Measurements from ENCODE around the gene GABRB1. TPM values are rescaled to one million over a fixed set of nuclear protein-coding genes. Genes with fewer than 3 reads are reported as not detected.

Gene GABRB1
- total RNA-seq, 4 donors from 2014 or later: 0.24 TPM; not detected in 3

DNA sequence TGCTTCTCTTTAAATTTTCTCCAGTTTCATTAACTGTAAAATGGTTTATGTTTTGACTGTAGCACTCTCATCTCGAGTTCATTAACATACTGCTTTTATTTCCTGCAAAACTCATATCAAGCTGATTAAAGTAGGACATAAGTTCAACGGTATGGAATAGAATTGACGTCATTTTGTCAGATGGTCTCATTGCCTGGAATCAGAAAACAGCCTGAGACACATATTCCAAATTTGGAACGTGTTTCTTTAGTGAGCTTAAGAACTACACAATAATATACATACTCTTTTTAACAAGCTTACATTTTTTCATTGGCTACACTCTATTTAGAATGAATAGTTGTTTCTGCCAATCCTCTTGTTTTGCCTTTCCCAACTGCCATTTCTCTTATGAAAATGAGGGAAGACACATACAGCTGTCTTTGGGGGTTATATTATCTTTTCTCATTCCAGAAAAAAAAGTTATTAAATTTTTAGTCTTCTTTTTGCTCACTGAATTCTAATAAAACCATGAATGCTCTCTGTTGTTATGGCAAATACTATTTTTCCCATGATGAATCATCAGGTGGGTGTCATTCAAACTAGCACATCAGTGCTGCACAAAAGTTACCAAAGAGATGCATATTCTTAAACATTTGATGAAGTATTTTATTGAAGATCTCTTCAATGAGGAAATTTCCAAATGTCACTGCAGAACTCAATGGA lies 162.8 kb downstream of the GABRB1 start:
- H3K36me3 ChIP-seq: no peaks in the 10 kb centered on the region

DNA sequence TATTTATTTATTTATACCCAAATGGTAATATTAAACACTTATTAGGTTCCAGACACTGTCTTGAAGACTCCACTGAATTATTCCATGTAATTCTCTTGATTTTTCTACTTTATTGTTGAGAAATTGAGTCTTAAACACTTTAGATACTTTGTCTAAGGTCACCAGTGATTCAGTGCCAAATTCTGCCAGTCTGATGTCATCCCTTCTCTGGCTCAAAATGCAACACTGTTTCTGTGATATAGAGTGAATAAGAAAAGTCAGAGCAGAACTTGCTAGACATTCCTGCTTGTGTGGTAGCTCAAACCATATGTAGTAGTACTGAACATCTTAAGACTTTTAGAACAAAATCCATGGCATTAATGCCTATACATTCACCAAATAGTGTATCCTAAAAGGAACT lies 164.3 kb downstream of the GABRB1 start:
- TF ChIP-seq, protein P1, sequence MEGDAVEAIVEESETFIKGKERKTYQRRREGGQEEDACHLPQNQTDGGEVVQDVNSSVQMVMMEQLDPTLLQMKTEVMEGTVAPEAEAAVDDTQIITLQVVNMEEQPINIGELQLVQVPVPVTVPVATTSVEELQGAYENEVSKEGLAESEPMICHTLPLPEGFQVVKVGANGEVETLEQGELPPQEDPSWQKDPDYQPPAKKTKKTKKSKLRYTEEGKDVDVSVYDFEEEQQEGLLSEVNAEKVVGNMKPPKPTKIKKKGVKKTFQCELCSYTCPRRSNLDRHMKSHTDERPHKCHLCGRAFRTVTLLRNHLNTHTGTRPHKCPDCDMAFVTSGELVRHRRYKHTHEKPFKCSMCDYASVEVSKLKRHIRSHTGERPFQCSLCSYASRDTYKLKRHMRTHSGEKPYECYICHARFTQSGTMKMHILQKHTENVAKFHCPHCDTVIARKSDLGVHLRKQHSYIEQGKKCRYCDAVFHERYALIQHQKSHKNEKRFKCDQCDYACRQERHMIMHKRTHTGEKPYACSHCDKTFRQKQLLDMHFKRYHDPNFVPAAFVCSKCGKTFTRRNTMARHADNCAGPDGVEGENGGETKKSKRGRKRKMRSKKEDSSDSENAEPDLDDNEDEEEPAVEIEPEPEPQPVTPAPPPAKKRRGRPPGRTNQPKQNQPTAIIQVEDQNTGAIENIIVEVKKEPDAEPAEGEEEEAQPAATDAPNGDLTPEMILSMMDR (IDR thresholded peaks at IDR 0.05): no peak
- TF ChIP-seq POLR2A (IDR thresholded peaks at IDR 0.05): no peak
- Histone ChIP-seq H3K27me3 (no peaks in the 10 kb centered on the region), H3K4me1 (no peaks in the 10 kb centered on the region), H3K36me3 (no peaks in the 10 kb centered on the region), H3K27ac (no peak overlapping the region), H3K9me3 (no peaks in the 10 kb centered on the region), H3K4me3 (replicated peaks in 1 of 3) (no peak overlapping the region)
- intact Hi-C loops (cut with DNase I): no loop called here
- DNase-seq: no peak

More for the DNA sequence above, 162.8 kb downstream of the GABRB1 start:
- TF ChIP-seq, protein P1 (IDR thresholded peaks at IDR 0.05): no peak
- no peak for TF ChIP-seq POLR2A (IDR thresholded peaks at IDR 0.05)
- Histone ChIP-seq H3K27ac (no peak overlapping the region), H3K27me3 (no peaks in the 10 kb centered on the region), H3K4me3 (replicated peaks in 1 of 3) (no peak overlapping the region), H3K9me3 (no peaks in the 10 kb centered on the region), H3K4me1 (no peaks in the 10 kb centered on the region)
- no peak for DNase-seq
- intact Hi-C loops (cut with DNase I): no loop called here
- 66 to 68% methylated on average over 4 of the region's 4 CpGs for WGBS, 2 donors

DNA sequence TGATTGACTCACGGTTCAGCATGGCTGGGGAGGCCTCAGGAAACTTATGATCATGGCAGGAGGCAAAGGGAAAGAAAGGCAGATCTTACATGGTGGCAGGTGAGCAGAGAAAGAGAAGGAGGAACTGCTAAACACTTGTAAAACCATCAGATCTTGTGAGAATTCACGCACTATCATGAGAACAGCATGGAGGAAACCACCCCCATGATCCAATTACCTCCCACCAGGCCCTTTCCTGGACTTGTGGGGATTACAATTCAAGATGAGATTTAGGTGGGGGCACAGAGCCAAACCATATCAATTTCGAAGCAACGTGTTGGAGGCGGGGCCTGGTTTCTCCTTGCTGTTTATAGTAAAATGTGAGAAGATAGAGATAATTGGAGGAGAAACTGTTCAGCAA lies 167.4 kb downstream of the GABRB1 start:
- Histone ChIP-seq H3K4me3 (replicated peaks in 1 of 3) (no peak overlapping the region), H3K27me3 (no peaks in the 10 kb centered on the region), H3K4me1 (no peaks in the 10 kb centered on the region), H3K9me3 (no peaks in the 10 kb centered on the region), H3K27ac (no peak overlapping the region), H3K36me3 (no peaks in the 10 kb centered on the region)
- DNase-seq: no peak
- intact Hi-C loops (cut with DNase I): no loop called here
- WGBS, 2 donors: 57 to 62% methylated on average over 5 of the region's 5 CpGs
- TF ChIP-seq, protein P1 (IDR thresholded peaks at IDR 0.05): no peak
- no peak for TF ChIP-seq POLR2A (IDR thresholded peaks at IDR 0.05)

DNA sequence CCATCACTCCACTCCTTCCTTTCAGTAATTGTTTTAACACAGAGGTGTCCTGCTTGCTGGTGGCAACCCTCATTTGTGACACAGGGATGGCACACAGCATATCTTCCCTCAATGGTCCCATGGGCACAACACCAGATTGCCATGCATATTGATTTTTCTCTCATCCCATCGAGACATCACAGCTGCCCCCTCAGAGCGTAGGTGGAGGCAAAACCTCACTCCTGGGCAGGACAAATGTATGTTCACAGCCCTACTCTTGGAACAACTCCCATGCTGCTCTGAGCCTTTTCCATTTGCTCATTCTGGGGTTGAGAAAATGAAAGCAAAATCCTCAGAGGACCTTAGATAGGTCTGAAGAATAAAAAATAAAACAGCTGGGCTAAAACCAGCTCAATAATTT lies 172.2 kb downstream of the GABRB1 start:
- no peak for DNase-seq
- H3K27ac ChIP-seq: no peak overlapping the region
- no peaks in the 10 kb centered on the region for H3K9me3 ChIP-seq
- intact Hi-C loops (cut with DNase I): no loop called here
- no peaks in the 10 kb centered on the region for H3K27me3 ChIP-seq
- no peaks in the 10 kb centered on the region for H3K36me3 ChIP-seq
- no peak for TF ChIP-seq POLR2A (IDR thresholded peaks at IDR 0.05)
- TF ChIP-seq, protein P1 (IDR thresholded peaks at IDR 0.05): no peak
- 85 to 92% methylated on average over 2 of the region's 2 CpGs for WGBS, 2 donors
- no peak overlapping the region for H3K4me3 ChIP-seq (replicated peaks in 1 of 3)
- H3K4me1 ChIP-seq: no peaks in the 10 kb centered on the region

DNA sequence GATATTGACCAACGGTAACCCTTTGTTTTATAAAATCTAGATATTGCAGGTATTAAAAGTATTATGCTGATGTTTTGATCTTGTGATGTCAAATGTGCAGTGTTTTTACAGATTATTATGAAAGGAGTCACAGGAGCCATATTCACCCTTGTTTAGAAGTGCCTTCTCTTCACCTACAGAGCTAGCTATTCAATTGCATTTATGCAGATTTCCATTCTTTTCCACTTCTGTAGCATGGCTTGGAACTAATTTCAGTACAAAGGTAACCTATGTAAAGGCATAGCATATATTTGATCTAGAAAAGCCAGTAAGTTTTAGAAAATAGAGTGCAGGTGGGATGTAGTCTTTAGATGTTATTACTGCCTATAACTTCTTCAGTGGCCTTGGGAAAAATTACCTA lies 176.2 kb downstream of the GABRB1 start:
- no peaks in the 10 kb centered on the region for H3K27me3 ChIP-seq
- no peak for DNase-seq
- no peaks in the 10 kb centered on the region for H3K4me1 ChIP-seq
- intact Hi-C loops (cut with DNase I): no loop called here
- TF ChIP-seq, protein P1 (IDR thresholded peaks at IDR 0.05): no peak
- TF ChIP-seq POLR2A (IDR thresholded peaks at IDR 0.05): no peak
- WGBS, 2 donors: 81 to 91% methylated on average over 1 of the region's 1 CpG
- H3K4me3 ChIP-seq (replicated peaks in 1 of 3): no peak overlapping the region
- H3K36me3 ChIP-seq: no peaks in the 10 kb centered on the region
- H3K9me3 ChIP-seq: no peaks in the 10 kb centered on the region
- H3K27ac ChIP-seq: no peak overlapping the region

All from thyroid gland (tissue), 4 donors.